Breast epithelium (tissue), 3 donors: ENCODE measurements around the gene APBA3.

Source experiments
- POLR2AphosphoS5 ChIP-seq, 3 donors: sonication (generic); formaldehyde crosslinking; IDR thresholded peaks; one replicate each; pipeline ENCODE4 v1.6.1; 2017; ENCODE audit warnings: antibody characterized with exemption in 3 of 3
- TF ChIP-seq, protein P1 (sequence below), 3 donors: fragments of 450-650 bp; IDR thresholded peaks; one replicate each; pipeline ENCODE4 v1.5.1; 2016 to 2017; ENCODE audit warnings: antibody characterized with exemption in 3 of 3, mild to moderate bottlenecking in 3 of 3, moderate library complexity in 3 of 3

DNA sequence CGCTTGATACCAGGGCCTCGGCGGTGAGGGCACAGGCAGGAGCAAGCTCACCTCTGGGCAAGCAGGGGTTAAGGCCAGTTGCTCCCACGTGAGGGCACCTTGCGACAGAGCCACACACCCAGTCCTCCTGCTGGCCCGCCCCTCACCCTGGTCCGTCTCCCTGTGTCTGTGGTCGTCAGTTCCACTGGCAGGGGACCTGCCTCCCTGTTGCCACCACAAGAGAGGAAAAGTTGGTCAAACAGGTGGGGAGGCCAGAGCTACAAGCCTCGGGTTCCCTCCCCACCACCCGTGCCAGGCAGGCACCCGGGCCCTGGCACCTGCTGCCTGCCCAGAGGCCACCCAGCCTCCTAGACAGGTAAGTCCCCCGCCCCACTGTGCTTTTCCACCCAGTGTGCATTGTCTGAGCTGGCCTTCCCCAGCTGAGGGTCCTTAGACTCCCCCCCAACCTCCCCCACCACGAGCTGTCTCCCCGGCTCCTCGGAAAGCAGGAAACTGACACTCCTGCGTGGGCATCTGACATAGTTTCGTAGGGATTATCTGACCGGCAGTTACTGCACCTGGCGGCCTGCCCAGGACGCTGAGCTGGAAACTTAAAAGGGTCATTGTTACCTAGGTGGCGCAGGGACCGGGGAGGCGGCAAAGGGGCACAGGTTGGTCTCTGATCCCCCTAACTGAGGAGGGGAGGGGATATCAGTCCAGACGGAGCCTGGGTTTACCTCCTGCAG lies 53.1 kb downstream of the APBA3 start, which contains the start of gene TJP3:
- TF ChIP-seq, protein P1, sequence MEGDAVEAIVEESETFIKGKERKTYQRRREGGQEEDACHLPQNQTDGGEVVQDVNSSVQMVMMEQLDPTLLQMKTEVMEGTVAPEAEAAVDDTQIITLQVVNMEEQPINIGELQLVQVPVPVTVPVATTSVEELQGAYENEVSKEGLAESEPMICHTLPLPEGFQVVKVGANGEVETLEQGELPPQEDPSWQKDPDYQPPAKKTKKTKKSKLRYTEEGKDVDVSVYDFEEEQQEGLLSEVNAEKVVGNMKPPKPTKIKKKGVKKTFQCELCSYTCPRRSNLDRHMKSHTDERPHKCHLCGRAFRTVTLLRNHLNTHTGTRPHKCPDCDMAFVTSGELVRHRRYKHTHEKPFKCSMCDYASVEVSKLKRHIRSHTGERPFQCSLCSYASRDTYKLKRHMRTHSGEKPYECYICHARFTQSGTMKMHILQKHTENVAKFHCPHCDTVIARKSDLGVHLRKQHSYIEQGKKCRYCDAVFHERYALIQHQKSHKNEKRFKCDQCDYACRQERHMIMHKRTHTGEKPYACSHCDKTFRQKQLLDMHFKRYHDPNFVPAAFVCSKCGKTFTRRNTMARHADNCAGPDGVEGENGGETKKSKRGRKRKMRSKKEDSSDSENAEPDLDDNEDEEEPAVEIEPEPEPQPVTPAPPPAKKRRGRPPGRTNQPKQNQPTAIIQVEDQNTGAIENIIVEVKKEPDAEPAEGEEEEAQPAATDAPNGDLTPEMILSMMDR (IDR thresholded peaks at IDR 0.05): peak in 1 of 3 donors; percentile 10
- TF ChIP-seq POLR2AphosphoS5 (IDR thresholded peaks at IDR 0.05): peak in 1 of 3 donors; percentile 47
